Hypothalamus (tissue), 51 donors: ENCODE data around the gene PBX1.

Source experiments
- DNase-seq, 51 donors: peaks; one replicate each; lab custom pipeline; 2025; lab: John Stamatoyannopoulos, UW

PBX1 gene

GRCh38 chr1:164790081-164790480 lies 231.1 kb downstream of the PBX1 start:
- no peak for DNase-seq

- DNase-seq: no peak
Observed at GRCh38 chr1:164792410-164793004, 233.5 kb downstream of the PBX1 start.

DNA sequence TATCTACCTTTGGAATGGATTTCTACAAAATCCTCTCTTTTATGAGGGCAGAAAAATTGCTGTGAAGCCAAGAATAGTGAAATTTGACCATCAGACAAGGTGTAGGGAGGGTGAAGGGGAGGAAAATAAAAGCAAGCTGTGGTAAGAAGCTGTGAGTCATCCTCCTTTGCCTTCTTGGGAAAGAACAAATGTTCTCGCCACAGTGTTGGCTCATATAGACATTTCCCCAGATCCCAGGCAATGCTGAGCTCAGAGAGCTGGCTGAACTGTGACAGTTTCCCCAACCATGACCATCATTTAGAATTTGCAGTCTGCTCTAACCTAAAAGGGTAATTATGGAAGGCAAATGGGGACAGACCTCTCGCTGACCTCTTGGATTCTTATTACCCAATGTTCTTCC lies 235.4 kb downstream of the PBX1 start:
- peak in 4 of 51 donors; percentile 11 to 33 (median 16) for DNase-seq

- no peak for DNase-seq
Observed at GRCh38 chr1:164796916-164797315, 237.9 kb downstream of the PBX1 start.

DNA sequence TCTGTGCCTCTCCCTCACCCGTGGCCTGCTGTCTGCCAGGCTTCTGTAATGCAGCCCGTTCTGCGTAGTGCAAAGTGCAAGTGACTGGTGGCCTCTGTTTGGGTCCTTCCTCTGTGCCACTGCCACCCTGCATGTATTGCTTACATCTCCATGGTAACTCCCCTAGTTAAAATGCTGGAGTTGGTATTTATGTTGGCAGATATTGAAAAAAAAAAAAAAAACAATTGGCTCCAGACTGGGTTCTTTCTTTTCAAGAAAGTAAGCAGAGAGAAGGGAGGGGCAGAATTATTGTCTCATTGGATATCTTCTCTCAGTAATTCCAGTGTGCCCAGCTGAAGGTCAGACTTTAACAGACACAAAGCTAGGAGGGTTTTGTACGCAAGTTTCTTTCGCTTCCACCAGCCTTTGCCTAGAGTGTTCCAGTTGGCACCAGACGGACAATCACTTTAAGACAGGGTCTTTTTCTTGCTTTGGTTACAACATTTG lies 242.3 kb downstream of the PBX1 start:
- peak in 27 of 51 donors; percentile 12 to 78 (median 45) for DNase-seq

DNA sequence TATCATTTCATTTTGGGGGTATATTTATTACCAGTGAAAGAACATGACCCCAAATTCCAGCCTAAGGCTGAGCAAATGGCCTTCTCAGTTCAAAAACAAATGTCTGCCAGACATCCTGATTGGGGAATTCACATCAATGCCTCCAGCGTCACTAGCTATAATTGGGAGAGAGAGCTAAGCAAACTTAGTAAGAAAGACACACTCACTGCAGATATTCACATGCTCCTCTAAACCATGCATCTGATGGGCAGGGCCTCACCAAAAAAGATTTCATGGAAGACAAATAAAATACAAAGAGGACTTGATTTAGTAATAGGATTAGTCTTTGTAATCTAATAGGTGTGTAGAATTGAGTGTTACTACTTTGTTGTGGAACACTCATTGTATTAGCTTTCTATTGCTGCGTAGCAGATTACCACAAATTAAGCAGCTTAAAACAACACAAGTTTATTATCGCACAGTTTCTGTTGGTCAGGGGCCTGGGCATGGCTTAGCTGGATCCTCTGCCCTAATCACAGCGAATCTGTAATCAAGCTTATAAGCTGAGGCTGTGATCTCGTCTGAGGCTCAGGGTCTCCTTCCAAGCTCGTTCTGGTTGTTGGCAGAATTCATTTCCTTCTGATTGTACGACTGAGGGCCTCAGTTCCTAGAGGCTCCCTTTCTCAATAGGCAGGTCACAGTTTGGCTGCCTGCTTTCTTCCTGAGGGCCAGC lies 243.0 kb downstream of the PBX1 start:
- peak in 2 of 51 donors; percentile 14 to 68 for DNase-seq

DNA sequence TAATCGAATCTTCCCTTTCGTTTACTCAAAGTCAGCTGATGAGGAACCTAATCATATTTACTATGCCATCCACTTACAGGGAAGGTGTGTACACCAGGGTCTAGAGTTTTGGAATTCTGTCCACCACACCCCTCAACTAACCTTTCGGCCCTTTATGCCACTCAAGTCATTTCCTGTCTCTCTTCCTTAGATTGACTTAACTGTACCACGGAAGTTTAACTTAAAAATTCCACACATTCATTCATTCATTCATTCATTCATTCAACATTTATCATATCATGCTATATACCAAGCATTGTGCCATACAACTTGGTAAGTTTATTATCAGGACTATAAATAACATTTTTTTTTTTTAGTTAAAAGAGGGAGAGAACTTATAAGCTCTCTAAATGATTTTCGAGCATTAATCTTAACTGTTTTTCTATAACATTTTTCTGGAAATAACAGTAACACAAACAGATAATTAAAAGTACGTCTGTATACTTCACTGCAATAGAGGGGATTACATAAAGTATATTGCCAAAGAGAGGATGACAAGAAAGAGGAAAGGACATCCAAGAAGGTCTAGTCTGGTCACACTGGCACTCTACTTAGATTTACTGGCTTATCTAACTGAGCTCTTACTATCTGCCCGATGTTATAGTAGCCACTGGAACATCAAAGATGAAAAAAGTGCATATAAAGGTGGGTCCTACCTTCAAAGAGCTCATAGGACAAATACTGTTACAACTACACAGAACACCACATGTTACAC lies 243.7 kb downstream of the PBX1 start:
- DNase-seq: no peak

DNA sequence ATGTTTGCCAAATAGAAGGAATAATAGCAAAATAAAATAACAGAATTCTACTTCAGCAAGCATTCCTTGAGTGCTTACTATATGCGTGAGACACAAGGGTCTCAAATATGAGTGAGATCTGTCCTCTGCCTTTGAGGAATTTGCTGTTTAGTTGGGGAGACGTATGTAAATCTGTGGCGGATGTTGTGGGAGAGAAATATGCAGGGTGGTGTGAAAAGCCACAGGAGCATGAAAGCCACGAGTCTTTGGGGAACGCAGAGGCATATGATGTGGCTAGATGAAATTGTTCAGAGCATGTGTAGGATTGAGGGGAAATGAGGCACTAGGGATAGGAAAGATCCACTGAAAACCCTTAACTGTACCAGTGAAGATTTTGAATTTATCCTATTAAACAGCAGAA lies 244.4 kb downstream of the PBX1 start:
- no peak for DNase-seq

GRCh38 chr1:164804366-164804765 lies 245.4 kb downstream of the PBX1 start:
- DNase-seq: no peak

DNA sequence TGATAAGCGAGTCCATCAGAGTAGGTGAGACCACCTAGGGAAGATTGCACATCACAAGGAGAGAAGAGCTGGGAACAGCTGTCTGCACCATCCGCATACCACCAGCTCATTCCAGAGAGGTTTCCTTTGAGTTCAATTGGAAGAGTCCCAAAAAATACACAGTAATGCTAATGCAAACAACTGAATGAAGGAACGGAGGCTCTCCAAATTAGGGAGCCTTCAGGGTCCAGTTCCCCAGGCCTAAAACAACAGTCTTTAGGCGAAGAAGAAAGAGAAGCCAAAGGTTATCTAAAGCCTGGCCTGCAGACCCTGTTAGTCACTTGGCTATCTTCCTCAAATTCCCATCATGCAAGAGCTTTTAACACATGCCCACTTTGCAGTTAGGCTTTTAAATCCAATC lies 246.4 kb downstream of the PBX1 start:
- DNase-seq: no peak

DNA sequence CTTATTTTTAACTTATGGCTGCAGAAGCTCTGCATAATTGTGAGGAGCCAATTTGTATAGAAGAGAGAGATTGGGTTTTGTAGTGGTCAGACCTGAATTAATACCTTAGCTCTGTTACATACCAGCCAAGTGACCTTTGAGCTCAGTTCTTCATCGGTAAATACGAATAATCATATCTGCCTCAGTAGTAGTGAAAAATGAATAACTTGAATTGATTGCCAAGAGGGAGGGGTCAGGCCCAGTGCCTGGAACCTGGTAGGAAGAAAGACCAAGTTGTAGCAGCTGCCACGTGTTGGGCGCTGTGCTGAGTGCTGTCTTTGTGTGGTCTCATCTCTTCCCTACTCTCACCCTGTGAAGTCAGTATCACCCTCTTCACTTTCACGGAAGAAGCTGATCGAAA lies 247.5 kb downstream of the PBX1 start:
- DNase-seq: no peak

GRCh38 chr1:164813776-164814175 lies 254.8 kb downstream of the PBX1 start:
- DNase-seq: no peak

DNA sequence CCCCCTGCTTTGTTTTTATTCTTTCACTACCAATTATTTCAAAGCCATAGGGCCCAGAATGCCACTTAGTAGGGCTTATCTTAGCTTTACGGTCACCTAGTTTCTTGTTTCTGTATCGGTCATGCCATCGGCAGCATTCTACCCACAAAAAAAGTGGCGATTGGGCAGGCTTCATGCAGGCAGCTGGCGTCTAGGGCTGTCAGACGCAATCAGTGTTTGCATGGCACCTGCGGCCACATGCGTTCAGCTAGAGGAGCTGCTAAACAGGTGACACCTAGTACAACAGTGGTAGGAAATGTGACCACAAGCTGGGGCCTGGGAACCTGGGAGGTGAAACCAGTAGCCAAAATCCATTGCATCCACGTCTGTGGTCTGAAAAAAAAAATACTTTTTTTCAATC lies 262.7 kb downstream of the PBX1 start:
- no peak for DNase-seq

- DNase-seq: no peak
Observed at GRCh38 chr1:164823486-164824279, 264.7 kb downstream of the PBX1 start.

DNA sequence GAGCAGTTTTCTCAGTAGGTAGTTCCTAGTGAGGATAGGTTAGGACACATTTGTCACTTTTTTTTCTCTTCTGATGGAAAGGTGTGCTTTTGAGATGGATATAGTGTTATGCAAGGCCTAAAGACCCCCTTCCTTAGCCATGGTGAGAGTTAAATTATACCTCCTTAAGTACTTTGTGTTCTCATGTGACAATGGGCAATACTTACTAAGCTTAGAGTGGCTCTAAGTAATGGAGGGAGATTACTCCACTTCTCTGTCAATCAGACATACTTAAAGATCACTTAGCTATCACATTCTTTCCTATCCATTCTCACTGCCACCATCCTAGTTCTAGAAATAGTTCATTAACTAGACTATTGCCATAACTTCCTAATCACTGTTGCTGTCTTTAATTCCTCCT lies 265.6 kb downstream of the PBX1 start:
- DNase-seq: no peak

DNA sequence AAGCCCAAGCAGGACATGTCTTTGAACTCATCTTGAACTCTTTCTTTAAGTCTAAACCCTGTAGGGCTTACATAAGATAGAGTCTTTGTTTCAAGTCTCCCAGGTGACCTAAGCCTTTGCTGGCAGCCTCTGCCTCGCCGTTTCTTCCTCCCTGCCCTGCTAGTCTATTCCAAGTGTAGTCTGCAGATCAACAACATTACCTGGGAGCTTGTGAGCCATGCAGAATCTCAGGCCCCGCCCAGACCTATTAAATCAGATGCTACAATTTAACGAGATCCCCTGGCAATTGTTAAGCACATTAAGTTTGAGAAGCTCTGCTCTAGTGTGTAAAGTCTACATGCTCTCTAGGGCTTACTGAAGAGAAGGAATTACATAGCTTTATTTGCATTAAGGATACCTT lies 271.6 kb downstream of the PBX1 start:
- no peak for DNase-seq

GRCh38 chr1:164834641-164835040 lies 275.7 kb downstream of the PBX1 start:
- DNase-seq: no peak

GRCh38 chr1:164836614-164837018 lies 277.6 kb downstream of the PBX1 start:
- peak in 1 of 51 donors; percentile 54 for DNase-seq

DNA sequence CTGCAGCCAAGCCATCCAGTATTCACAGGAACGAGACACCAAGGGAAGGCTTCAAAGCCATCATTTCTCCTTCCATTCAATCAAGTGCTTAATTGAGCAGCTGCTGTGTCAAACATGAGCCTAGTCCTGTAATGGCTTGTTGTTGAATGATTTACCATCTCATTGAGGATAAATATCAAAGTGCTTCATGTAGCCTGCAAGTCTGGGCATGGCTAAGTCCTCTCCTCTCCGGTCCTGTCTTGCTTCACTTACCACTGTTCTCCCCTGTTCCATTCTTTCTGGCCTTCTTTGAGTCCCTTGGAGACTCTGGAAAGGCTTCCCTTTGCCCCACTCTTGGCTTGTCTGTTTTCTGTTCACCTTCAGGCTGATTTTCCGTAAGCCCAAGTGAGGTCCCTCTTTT lies 279.8 kb downstream of the PBX1 start:
- DNase-seq: no peak

DNA sequence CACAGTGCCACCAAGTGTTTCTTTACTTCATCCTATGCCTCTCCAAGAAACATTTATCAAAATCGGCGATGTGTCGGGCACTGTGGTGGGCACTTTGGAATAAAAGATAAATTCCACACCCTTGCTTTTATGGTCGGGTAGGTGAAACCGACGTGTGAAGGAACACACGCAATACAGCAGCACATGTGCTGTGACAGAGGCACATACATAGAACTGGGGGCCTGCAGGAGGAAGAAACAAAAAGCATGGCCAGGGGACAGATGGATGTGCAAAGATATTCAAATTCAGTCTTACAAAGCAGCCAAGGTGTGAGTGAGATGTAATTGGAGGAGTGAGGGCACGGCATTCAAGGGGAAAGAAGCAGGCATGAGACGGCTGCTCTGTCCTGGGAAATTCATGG lies 282.0 kb downstream of the PBX1 start:
- DNase-seq: no peak
